Neuronal stem cell (in vitro differentiated cells): ENCODE results near the gene NMBR.
"Not testable (repeated sequence)": the region's sequence is repeated elsewhere in the genome, so short reads cannot be mapped to it uniquely, and the experiment has no call there.

Experiments used
- DNase-seq: peaks from one replicate; pipeline ENCODE4 v3.0.0-alpha.2; 2013; ENCODE audit warnings: low spot score
- H2AFZ ChIP-seq: one replicate; pipeline ENCODE4 v1.6.1; 2013; ENCODE audit warnings: mild to moderate bottlenecking, low read length, inconsistent platforms
- H2AK5ac ChIP-seq: 2 replicates; pipeline ENCODE4 v1.6.1; 2013; ENCODE audit warnings: low read depth, mild to moderate bottlenecking, inconsistent platforms, low read length, moderate library complexity, mixed read lengths
- H2BK120ac ChIP-seq: 2 replicates; pipeline ENCODE4 v1.6.1; 2013; ENCODE audit warnings: low read depth, mild to moderate bottlenecking, inconsistent platforms, low read length, moderate library complexity, mixed read lengths
- H2BK12ac ChIP-seq: one replicate; pipeline ENCODE4 v1.6.1; 2013; ENCODE audit warnings: low read length, inconsistent platforms
- H2BK15ac ChIP-seq: 2 replicates; pipeline ENCODE4 v1.6.1; 2013; ENCODE audit warnings: mild to moderate bottlenecking, low read length, inconsistent platforms, mixed read lengths
- H2BK5ac ChIP-seq: one replicate; pipeline ENCODE4 v1.6.1; 2013; ENCODE audit warnings: inconsistent platforms, mild to moderate bottlenecking, low read length, moderate library complexity
- H3K14ac ChIP-seq: one replicate; pipeline ENCODE4 v1.6.1; 2013; ENCODE audit warnings: low read length, inconsistent platforms
- H3K18ac ChIP-seq: 2 replicates; pipeline ENCODE4 v1.6.1; 2013; ENCODE audit warnings: low read length, inconsistent platforms
- H3K23ac ChIP-seq: 2 replicates; pipeline ENCODE4 v1.6.1; 2013; ENCODE audit warnings: low read depth, mild to moderate bottlenecking, mixed read lengths, low read length, inconsistent platforms; ENCODE audit not compliant: poor library complexity
- H3K27ac ChIP-seq: replicated peaks from 3 replicates; pipeline ENCODE4 v1.5.1; 2013; ENCODE audit warnings: low read length, inconsistent platforms
- H3K27me3 ChIP-seq, 3 experiments: 2 replicates each; pipeline ENCODE4 v1.6.1; 2013; ENCODE audit warnings: low read length in 3 of 3, mild to moderate bottlenecking in 2 of 3, inconsistent platforms in 1 of 3, low read depth in 1 of 3, mixed read lengths in 1 of 3, moderate library complexity in 1 of 3; ENCODE audit not compliant: control insufficient read depth in 3 of 3, insufficient read depth in 3 of 3
- H3K36me3 ChIP-seq, 2 donors: replicated peaks in 1 of 2; 2 replicates each; pipeline ENCODE4 v1.6.1; 2013; ENCODE audit warnings: low read length in 2 of 2; ENCODE audit not compliant: control insufficient read depth in 2 of 2, insufficient read depth in 2 of 2
- H3K4ac ChIP-seq: 2 replicates; pipeline ENCODE4 v1.6.1; 2013; ENCODE audit warnings: inconsistent platforms, mild to moderate bottlenecking, low read length, moderate library complexity
- H3K4me1 ChIP-seq, 2 donors: 1 replicate in 1 of 2; 2 replicates in 1 of 2; pipeline ENCODE4 v1.6.1; 2013; ENCODE audit warnings: low read length in 2 of 2, low read depth in 1 of 2; ENCODE audit not compliant: control insufficient read depth in 2 of 2, insufficient read depth in 1 of 2
- H3K4me2 ChIP-seq: one replicate; pipeline ENCODE4 v1.6.1; 2013; ENCODE audit warnings: mild to moderate bottlenecking, low read length, inconsistent platforms; ENCODE audit not compliant: insufficient read depth, poor library complexity, severe bottlenecking
- H3K4me3 ChIP-seq, 2 donors: 2 replicates each; pipeline ENCODE4 v1.5.1; 2013; ENCODE audit warnings: low read length in 2 of 2, mild to moderate bottlenecking in 2 of 2, inconsistent platforms in 1 of 2, moderate library complexity in 1 of 2
- H3K79me1 ChIP-seq: one replicate; pipeline ENCODE4 v1.6.1; 2013; ENCODE audit warnings: low read depth, mild to moderate bottlenecking, inconsistent platforms, low read length, moderate library complexity
- H3K9ac ChIP-seq: one replicate; pipeline ENCODE4 v1.6.1; 2013; ENCODE audit warnings: mild to moderate bottlenecking, low read depth, low read length, inconsistent platforms; ENCODE audit not compliant: poor library complexity
- H3K9me3 ChIP-seq, 2 donors: replicated peaks in 1 of 2; 2 replicates each; pipeline versions ENCODE3 to v1.6.1; 2013; ENCODE audit warnings: low read length in 2 of 2, mild to moderate bottlenecking in 2 of 2, inconsistent platforms in 1 of 2, low read depth in 1 of 2, mixed read lengths in 1 of 2, moderate library complexity in 1 of 2; ENCODE audit not compliant: control insufficient read depth in 2 of 2, insufficient read depth in 1 of 2
- H4K8ac ChIP-seq: one replicate; pipeline ENCODE4 v1.6.1; 2013; ENCODE audit warnings: low read depth, mild to moderate bottlenecking, inconsistent platforms, low read length, moderate library complexity
- H4K91ac ChIP-seq: one replicate; pipeline ENCODE4 v1.6.1; 2013; ENCODE audit warnings: low read length, low read depth, mild to moderate bottlenecking, inconsistent platforms; ENCODE audit not compliant: poor library complexity
- WGBS, 2 donors: extraction: QIAGEN DNeasy Blood & Tissue Kit; methylation state at CpG; one replicate each; pipeline ENCODE4 v1.1.7; 2013; ENCODE audit warnings: missing lambda C conversion rate in 2 of 2, mixed read lengths in 1 of 2; ENCODE audit not compliant: insufficient read length in 2 of 2, insufficient replicate concordance in 1 of 2; ENCODE audit errors: extremely low coverage in 2 of 2; 5-methylcytosine and 5-hydroxymethylcytosine counted together

NMBR gene

DNA sequence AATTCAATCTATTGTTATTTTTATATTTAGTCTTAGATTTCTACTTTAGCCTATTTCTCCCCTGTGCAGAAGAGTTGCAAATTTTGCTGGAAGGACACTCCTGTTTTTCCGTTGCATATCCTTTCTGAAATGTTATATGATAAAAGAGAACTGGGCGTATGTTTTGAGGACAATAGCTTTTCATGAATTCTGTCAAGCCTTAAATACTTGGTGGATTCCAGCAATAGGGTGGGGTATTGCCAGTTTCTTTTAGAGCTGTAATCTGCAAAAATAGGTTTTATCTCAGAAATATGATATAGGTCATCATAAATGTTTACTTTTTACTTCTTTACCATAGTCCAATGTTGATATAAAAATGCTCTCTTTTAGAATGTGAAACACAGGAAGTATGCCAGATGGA is 42.1 kb upstream of the NMBR start:
- Histone ChIP-seq H2BK12ac (no peak overlapping the region), H2BK15ac (no peak overlapping the region), H3K14ac (no peak overlapping the region), H4K91ac (no peak overlapping the region), H3K18ac (no peak overlapping the region), H3K79me1 (no peaks in the 10 kb centered on the region), H3K27ac (no peak overlapping the region), H4K8ac (no peak overlapping the region), H3K4me3 (no peak overlapping the region), H3K4me1 (no peaks in the 10 kb centered on the region), H3K9me3 (no peaks in the 10 kb centered on the region), H3K23ac (no peak overlapping the region), H2BK5ac (no peak overlapping the region), H2AK5ac (no peak overlapping the region), H3K27me3 (no peaks in the 10 kb centered on the region), H3K4ac (no peak overlapping the region), H3K36me3 (peaks cover 2 to 55% of the 10 kb centered on the region in 2 donors), H3K4me2 (no peak overlapping the region), H2AFZ (no peak overlapping the region), H2BK120ac (no peak overlapping the region), H3K9ac (no peak overlapping the region)
- no CpG with 5 or more reads among the region's 2 CpGs for WGBS, 2 donors
- no peak for DNase-seq

DNA sequence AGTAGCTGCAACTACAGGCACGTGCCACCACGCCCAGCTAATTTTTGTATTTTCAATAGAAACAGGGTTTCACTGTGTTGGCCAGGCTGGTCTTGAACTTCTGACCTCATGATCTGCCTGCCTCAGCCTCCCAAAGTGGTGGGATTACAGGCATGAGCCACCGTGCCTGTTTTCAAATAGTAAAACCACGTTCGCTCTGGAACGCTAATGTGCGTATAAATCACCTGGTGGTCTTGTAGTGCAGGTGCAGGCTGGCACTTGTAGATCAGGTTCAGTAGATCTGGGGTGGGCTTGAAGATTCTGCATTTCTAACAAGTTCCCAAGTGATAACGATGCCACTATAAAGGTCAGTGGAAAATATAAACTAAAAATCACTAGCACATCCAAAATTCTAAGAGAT is 41.4 kb upstream of the NMBR start:
- DNase-seq, H3K9me3 ChIP-seq, H3K4ac ChIP-seq, H3K27me3 ChIP-seq, H2BK15ac ChIP-seq, H3K14ac ChIP-seq, H3K23ac ChIP-seq, H4K8ac ChIP-seq, H3K18ac ChIP-seq, H2BK120ac ChIP-seq, H3K4me3 ChIP-seq, H3K27ac ChIP-seq, H3K79me1 ChIP-seq, H2BK12ac ChIP-seq, H2AFZ ChIP-seq, H3K9ac ChIP-seq, H2AK5ac ChIP-seq, H4K91ac ChIP-seq, H3K4me2 ChIP-seq, H2BK5ac ChIP-seq, H3K4me1 ChIP-seq: not testable (repeated sequence)
- H3K36me3 ChIP-seq = peaks cover 0 to 50% of the 10 kb centered on the region in 2 donors
- no CpG with 5 or more reads among the region's 8 CpGs for WGBS, 2 donors

DNA sequence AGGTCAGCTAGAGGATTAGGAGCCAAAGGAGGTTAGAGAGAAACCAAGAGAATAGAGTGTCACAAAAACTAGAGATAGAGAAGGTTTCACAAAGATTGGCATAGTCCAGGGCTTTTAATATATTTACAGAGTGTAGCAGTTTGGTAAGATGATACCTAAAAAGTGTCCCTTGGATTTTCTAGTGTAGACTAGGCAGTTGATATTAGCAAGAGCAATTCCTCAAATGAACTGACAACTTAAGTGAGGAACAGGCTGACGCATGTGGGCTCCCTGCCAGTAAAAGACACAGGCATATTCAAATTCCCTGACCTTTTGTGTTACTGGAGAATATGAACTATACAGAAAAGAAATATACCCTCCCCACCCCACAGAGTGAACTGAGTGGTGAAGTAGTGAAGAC is 40.3 kb upstream of the NMBR start:
- Histone ChIP-seq H3K4me2 (no peak overlapping the region), H3K27ac (no peak overlapping the region), H3K14ac (no peak overlapping the region), H3K79me1 (no peaks in the 10 kb centered on the region), H4K8ac (no peak overlapping the region), H3K36me3 (peaks cover 0 to 49% of the 10 kb centered on the region in 2 donors), H3K9ac (no peak overlapping the region), H2AK5ac (no peak overlapping the region), H2BK120ac (no peak overlapping the region), H2BK15ac (no peak overlapping the region), H3K4me1 (no peaks in the 10 kb centered on the region), H3K9me3 (no peaks in the 10 kb centered on the region), H3K4me3 (no peak overlapping the region), H2AFZ (no peak overlapping the region), H3K4ac (no peak overlapping the region), H3K18ac (no peak overlapping the region), H3K27me3 (no peaks in the 10 kb centered on the region), H2BK5ac (no peak overlapping the region), H2BK12ac (no peak overlapping the region), H3K23ac (no peak overlapping the region), H4K91ac (no peak overlapping the region)
- no CpG with 5 or more reads among the region's 1 CpG for WGBS, 2 donors
- DNase-seq = no peak

DNA sequence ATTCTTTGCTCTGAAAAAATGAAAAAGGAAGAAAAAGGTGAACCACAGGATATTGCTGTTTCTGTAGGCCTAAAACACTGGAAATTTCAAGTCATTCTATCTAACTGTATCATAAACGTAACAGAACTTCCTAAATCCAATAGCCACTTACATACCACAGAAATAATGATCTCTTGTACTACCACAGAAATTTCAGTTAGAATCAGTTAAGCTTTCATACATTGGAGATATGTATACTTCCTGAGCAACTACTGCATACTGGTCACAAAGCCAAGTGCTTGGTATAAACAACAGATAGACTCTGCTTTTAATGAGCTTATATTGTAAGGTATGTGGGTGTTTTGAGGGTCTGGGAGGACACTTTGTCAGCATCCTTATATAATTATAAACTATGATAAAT is 38.7 kb upstream of the NMBR start:
- Histone ChIP-seq H2BK12ac (no peak overlapping the region), H3K4me3 (no peak overlapping the region), H3K4ac (no peak overlapping the region), H3K4me2 (no peak overlapping the region), H4K91ac (no peak overlapping the region), H3K4me1 (no peaks in the 10 kb centered on the region), H2AFZ (no peak overlapping the region), H2BK15ac (no peak overlapping the region), H2BK5ac (no peak overlapping the region), H3K18ac (no peak overlapping the region), H2AK5ac (no peak overlapping the region), H3K27ac (no peak overlapping the region), H3K9me3 (no peaks in the 10 kb centered on the region), H3K79me1 (no peaks in the 10 kb centered on the region), H3K14ac (no peak overlapping the region), H2BK120ac (no peak overlapping the region), H3K27me3 (no peaks in the 10 kb centered on the region), H4K8ac (no peak overlapping the region), H3K36me3 (peaks cover 0 to 37% of the 10 kb centered on the region in 2 donors), H3K23ac (no peak overlapping the region), H3K9ac (no peak overlapping the region)
- DNase-seq = no peak
- WGBS, 2 donors = no CpG with 5 or more reads among the region's 1 CpG
